Skeletal muscle tissue (tissue), 4 donors: ENCODE results near the gene MMP24. TPM values are rescaled to one million over a fixed set of nuclear protein-coding genes. Genes with fewer than 3 reads are reported as not detected.
A peak's percentile ranks its signal among the peaks of the same experiment; 100 is the strongest.

Experiments used
- H3K27ac ChIP-seq: one replicate; pipeline ENCODE4 v1.7.0; 2013; ENCODE audit warnings: mild to moderate bottlenecking, low read depth, low read length, inconsistent platforms
- H3K27me3 ChIP-seq, 3 donors: one replicate each; pipeline ENCODE4 v1.7.0; 2013; ENCODE audit warnings: low read length in 3 of 3; ENCODE audit not compliant: control insufficient read depth in 3 of 3, insufficient read depth in 3 of 3
- H3K36me3 ChIP-seq, 3 donors: one replicate each; pipeline ENCODE4 v1.7.0; 2013; ENCODE audit warnings: low read length in 3 of 3; ENCODE audit not compliant: control insufficient read depth in 3 of 3, insufficient read depth in 3 of 3
- H3K4me1 ChIP-seq, 3 donors: one replicate each; pipeline ENCODE4 v1.7.0; 2013; ENCODE audit warnings: low read length in 3 of 3, mild to moderate bottlenecking in 3 of 3; ENCODE audit not compliant: control insufficient read depth in 3 of 3, insufficient read depth in 3 of 3
- H3K4me3 ChIP-seq, 3 donors: one replicate each; pipeline ENCODE4 v1.7.0; 2013; ENCODE audit warnings: low read length in 3 of 3
- H3K9ac ChIP-seq, 3 donors: one replicate each; pipeline ENCODE4 v1.7.0; 2013; ENCODE audit warnings: low read length in 3 of 3, mild to moderate bottlenecking in 3 of 3, moderate library complexity in 2 of 3, low read depth in 1 of 3
- H3K9me3 ChIP-seq, 3 donors: one replicate each; pipeline ENCODE4 v1.7.0; 2013; ENCODE audit warnings: low read length in 3 of 3; ENCODE audit not compliant: control insufficient read depth in 3 of 3
- total RNA-seq: library from RNA; depleted of rRNA; stranded (reverse); fragments of >200 nt; gene quantifications from one replicate; pipeline ENCODE4 v1.2.3, GENCODE V29; 2014
- donor health status: Osteomylitis.

MMP24 gene
- total RNA-seq, 1 donor from 2014 or later, result under 0.01 TPM

- H3K27ac ChIP-seq, result no peak overlapping the region
- H3K9me3 ChIP-seq, result no peaks in the 10 kb centered on the region
- peaks cover 18 to 27% (median 25%) of the 10 kb centered on the region in 3 donors for H3K27me3 ChIP-seq
- no peak overlapping the region for H3K4me3 ChIP-seq
- H3K4me1 ChIP-seq, result peaks cover 0 to 10% (median 4%) of the 10 kb centered on the region in 3 donors
- H3K36me3 ChIP-seq, result peaks cover 0 to 5% (median 0%) of the 10 kb centered on the region in 3 donors
- H3K9ac ChIP-seq, result no peak overlapping the region
Observed at GRCh38 chr20:35299780-35300179, 73.3 kb downstream of the MMP24 start.

GRCh38 chr20:35300469-35301262, 74.2 kb downstream of the MMP24 start:
- peaks cover 2 to 19% (median 10%) of the 10 kb centered on the region in 3 donors for H3K4me1 ChIP-seq
- no peak overlapping the region for H3K4me3 ChIP-seq
- H3K9ac ChIP-seq, result no peak overlapping the region
- H3K27ac ChIP-seq, result no peak overlapping the region
- peaks cover 14 to 21% (median 21%) of the 10 kb centered on the region in 3 donors for H3K27me3 ChIP-seq
- H3K9me3 ChIP-seq, result no peaks in the 10 kb centered on the region
- peaks cover 0 to 5% (median 0%) of the 10 kb centered on the region in 3 donors for H3K36me3 ChIP-seq

- Histone ChIP-seq H3K9me3 (no peaks in the 10 kb centered on the region), H3K4me1 (peaks cover 2 to 27% (median 18%) of the 10 kb centered on the region in 3 donors), H3K27ac (no peak overlapping the region), H3K36me3 (peaks cover 0 to 5% (median 3%) of the 10 kb centered on the region in 3 donors), H3K27me3 (peaks cover 6 to 14% (median 13%) of the 10 kb centered on the region in 3 donors), H3K4me3 (no peak overlapping the region), H3K9ac (no peak overlapping the region)
Observed at GRCh38 chr20:35301426-35301825, 74.9 kb downstream of the MMP24 start.

GRCh38 chr20:35302421-35303335, 76.2 kb downstream of the MMP24 start:
- Histone ChIP-seq H3K9me3 (no peaks in the 10 kb centered on the region), H3K27ac (no peak overlapping the region), H3K36me3 (peaks cover 0 to 5% (median 4%) of the 10 kb centered on the region in 3 donors), H3K4me3 (no peak overlapping the region), H3K27me3 (peaks cover 0 to 2% (median under 1%) of the 10 kb centered on the region in 3 donors), H3K9ac (no peak overlapping the region), H3K4me1 (peaks cover 2 to 39% (median 29%) of the 10 kb centered on the region in 3 donors)

GRCh38 chr20:35303382-35303734, 76.9 kb downstream of the MMP24 start:
- no peak overlapping the region for H3K4me3 ChIP-seq
- H3K36me3 ChIP-seq, result peaks cover 0 to 5% (median 4%) of the 10 kb centered on the region in 3 donors
- H3K4me1 ChIP-seq, result peaks cover 9 to 46% (median 36%) of the 10 kb centered on the region in 3 donors
- H3K9me3 ChIP-seq, result no peaks in the 10 kb centered on the region
- no peak overlapping the region for H3K27ac ChIP-seq
- H3K27me3 ChIP-seq, result no peaks in the 10 kb centered on the region
- H3K9ac ChIP-seq, result no peak overlapping the region

- peak overlapping the region in 1 of 3 donors; percentile 8 for H3K9ac ChIP-seq
- no peak overlapping the region for H3K4me3 ChIP-seq
- H3K27ac ChIP-seq, result no peak overlapping the region
- H3K36me3 ChIP-seq, result peaks cover 0 to 6% (median 4%) of the 10 kb centered on the region in 3 donors
- H3K27me3 ChIP-seq, result no peaks in the 10 kb centered on the region
- H3K4me1 ChIP-seq, result peaks cover 11 to 50% (median 38%) of the 10 kb centered on the region in 3 donors
- H3K9me3 ChIP-seq, result no peaks in the 10 kb centered on the region
Observed at GRCh38 chr20:35303735-35304491, 77.4 kb downstream of the MMP24 start.

- no peaks in the 10 kb centered on the region for H3K27me3 ChIP-seq
- no peak overlapping the region for H3K4me3 ChIP-seq
- H3K36me3 ChIP-seq, result peaks cover 0 to 7% (median 4%) of the 10 kb centered on the region in 3 donors
- H3K9me3 ChIP-seq, result no peaks in the 10 kb centered on the region
- H3K9ac ChIP-seq, result peak overlapping the region in 2 of 3 donors; percentile 8 to 54
- H3K27ac ChIP-seq, result peak overlapping the region; percentile 74
- peaks cover 11 to 50% (median 38%) of the 10 kb centered on the region in 3 donors for H3K4me1 ChIP-seq
Observed at GRCh38 chr20:35304956-35305355, 78.5 kb downstream of the MMP24 start.

GRCh38 chr20:35305682-35306556, 79.4 kb downstream of the MMP24 start:
- peak overlapping the region in 1 of 3 donors; percentile 33 for H3K9ac ChIP-seq
- H3K27ac ChIP-seq, result peak overlapping the region; percentile 74

More at GRCh38 chr20:35305682-35306556, 79.4 kb downstream of the MMP24 start:
- H3K4me1 ChIP-seq, result peaks cover 11 to 50% (median 38%) of the 10 kb centered on the region in 3 donors
- H3K4me3 ChIP-seq, result no peak overlapping the region
- no peaks in the 10 kb centered on the region for H3K9me3 ChIP-seq
- H3K27me3 ChIP-seq, result no peaks in the 10 kb centered on the region
- H3K36me3 ChIP-seq, result peaks cover 0 to 7% (median 4%) of the 10 kb centered on the region in 3 donors
